ENCODE data around the gene CCM2L. TPM values are rescaled to one million over a fixed set of nuclear protein-coding genes. Genes with fewer than 3 reads are reported as not detected.

CCM2L gene
- polyA plus RNA-seq, 1 donor (not counting 4 experiments of a cell fraction or from before 2014, with no cell fraction given) = not detected

DNA sequence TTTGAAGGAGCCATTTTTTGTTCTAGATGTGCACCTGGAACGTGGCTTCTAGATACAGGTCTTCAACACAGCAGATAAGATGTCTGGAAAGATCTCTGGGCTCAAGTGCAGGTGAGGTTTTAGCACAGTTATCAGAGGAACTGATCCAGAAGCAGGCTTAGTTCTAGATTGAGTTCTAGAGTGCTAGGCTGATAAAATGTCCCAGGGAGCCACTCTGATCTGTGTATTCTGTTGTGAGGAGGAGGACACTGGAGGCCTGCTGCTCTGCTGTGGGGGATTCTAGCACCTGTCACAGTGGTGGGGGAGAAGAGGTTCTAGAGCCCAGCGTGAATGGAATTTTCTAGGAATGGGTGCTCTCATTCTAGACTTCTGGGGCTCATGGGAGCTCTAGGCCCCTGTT is 12.0 kb upstream of the CCM2L start:
- dilution Hi-C loops (cut with MboI; ENCODE audit: extremely low pct_ligation_motif_present, low sequenced_read_pairs) = no loop called here
- H3K4me3 ChIP-seq (ENCODE audit: control insufficient read depth in 2 of 3, extremely low read depth in 1 of 3, insufficient read depth in 2 of 3, low read depth in 1 of 3, low read length in 3 of 3) = no peak overlapping the region
- no peaks in the 10 kb centered on the region for H3K9me3 ChIP-seq (ENCODE audit: control insufficient read depth, low read depth, low read length)
- H3K36me3 ChIP-seq (ENCODE audit: control insufficient read depth in 2 of 2, extremely low read depth in 1 of 2, insufficient read depth in 2 of 2, low read length in 2 of 2) = no peaks in the 10 kb centered on the region
- TF ChIP-seq, protein P1, sequence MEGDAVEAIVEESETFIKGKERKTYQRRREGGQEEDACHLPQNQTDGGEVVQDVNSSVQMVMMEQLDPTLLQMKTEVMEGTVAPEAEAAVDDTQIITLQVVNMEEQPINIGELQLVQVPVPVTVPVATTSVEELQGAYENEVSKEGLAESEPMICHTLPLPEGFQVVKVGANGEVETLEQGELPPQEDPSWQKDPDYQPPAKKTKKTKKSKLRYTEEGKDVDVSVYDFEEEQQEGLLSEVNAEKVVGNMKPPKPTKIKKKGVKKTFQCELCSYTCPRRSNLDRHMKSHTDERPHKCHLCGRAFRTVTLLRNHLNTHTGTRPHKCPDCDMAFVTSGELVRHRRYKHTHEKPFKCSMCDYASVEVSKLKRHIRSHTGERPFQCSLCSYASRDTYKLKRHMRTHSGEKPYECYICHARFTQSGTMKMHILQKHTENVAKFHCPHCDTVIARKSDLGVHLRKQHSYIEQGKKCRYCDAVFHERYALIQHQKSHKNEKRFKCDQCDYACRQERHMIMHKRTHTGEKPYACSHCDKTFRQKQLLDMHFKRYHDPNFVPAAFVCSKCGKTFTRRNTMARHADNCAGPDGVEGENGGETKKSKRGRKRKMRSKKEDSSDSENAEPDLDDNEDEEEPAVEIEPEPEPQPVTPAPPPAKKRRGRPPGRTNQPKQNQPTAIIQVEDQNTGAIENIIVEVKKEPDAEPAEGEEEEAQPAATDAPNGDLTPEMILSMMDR (optimal IDR thresholded peaks at IDR 0.05 in 1 of 3, IDR thresholded peaks at IDR 0.05 in 1 of 3, conservative IDR thresholded peaks at IDR 0.05 in 1 of 3; ENCODE audit: extremely low read depth in 1 of 3, insufficient read depth in 2 of 3, low read length in 3 of 3) = no peak
- no peak for TF ChIP-seq EZH2 (IDR thresholded peaks at IDR 0.05; ENCODE audit: low read length)
- H3K79me2 ChIP-seq (ENCODE audit: control insufficient read depth, insufficient read depth, low read length) = no peaks in the 10 kb centered on the region
- no peak overlapping the region for H3K9ac ChIP-seq (ENCODE audit: control insufficient read depth, extremely low read depth, insufficient read depth, low read length)
- DNase-seq (ENCODE audit: low read depth, low spot score) (no peak), FAIRE-seq (no peak)
- H4K20me1 ChIP-seq (ENCODE audit: control insufficient read depth, extremely low read depth, insufficient read depth, low read length) = no peaks in the 10 kb centered on the region
- no peaks in the 10 kb centered on the region for H3K9me1 ChIP-seq (ENCODE audit: control insufficient read depth, extremely low read depth, insufficient read depth, low read length)
- H3K27ac ChIP-seq (ENCODE audit: control insufficient read depth, insufficient read depth, low read length) = no peak overlapping the region
- peaks cover 27% of the 10 kb centered on the region for H3K27me3 ChIP-seq (ENCODE audit: control insufficient read depth, extremely low read depth, insufficient read depth, low read length)
- H3K4me2 ChIP-seq (ENCODE audit: control insufficient read depth, extremely low read depth, insufficient read depth, low read depth, low read length) = no peak overlapping the region
- H2AFZ ChIP-seq (ENCODE audit: control insufficient read depth, low read length) = no peak overlapping the region
- no peaks in the 10 kb centered on the region for H3K4me1 ChIP-seq (ENCODE audit: control insufficient read depth, extremely low read depth, insufficient read depth, low read length)

DNA sequence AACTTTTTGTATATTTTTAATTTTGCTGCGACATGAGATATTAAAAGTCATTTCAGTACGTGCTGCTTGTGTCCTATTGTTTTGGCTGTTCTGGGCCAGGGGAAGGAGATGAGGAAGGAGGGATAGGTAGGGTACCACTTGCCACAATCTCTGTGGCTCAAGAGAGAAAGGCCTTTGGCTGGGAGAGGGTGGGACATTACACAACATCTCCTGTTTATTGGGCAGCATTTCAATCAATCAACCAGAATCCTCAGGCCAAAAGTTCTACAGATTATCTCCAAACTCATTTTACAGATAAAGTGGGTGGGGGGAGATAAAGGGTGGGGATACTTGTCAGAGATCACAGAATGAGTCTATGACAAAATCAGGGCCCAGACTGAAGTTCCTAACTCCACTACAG is 6.9 kb upstream of the CCM2L start:
- no peak overlapping the region for H3K9ac ChIP-seq (ENCODE audit: control insufficient read depth, extremely low read depth, insufficient read depth, low read length)
- TF ChIP-seq EZH2 (IDR thresholded peaks at IDR 0.05; ENCODE audit: low read length) = no peak
- TF ChIP-seq, protein P1 (optimal IDR thresholded peaks at IDR 0.05 in 1 of 3, IDR thresholded peaks at IDR 0.05 in 1 of 3, conservative IDR thresholded peaks at IDR 0.05 in 1 of 3; ENCODE audit: extremely low read depth in 1 of 3, insufficient read depth in 2 of 3, low read length in 3 of 3) = no peak
- no peak overlapping the region for H3K4me2 ChIP-seq (ENCODE audit: control insufficient read depth, extremely low read depth, insufficient read depth, low read depth, low read length)
- no peaks in the 10 kb centered on the region for H3K27me3 ChIP-seq (ENCODE audit: control insufficient read depth, extremely low read depth, insufficient read depth, low read length)
- H4K20me1 ChIP-seq (ENCODE audit: control insufficient read depth, extremely low read depth, insufficient read depth, low read length) = no peaks in the 10 kb centered on the region
- no peak for DNase-seq (ENCODE audit: low read depth, low spot score)
- no peaks in the 10 kb centered on the region for H3K36me3 ChIP-seq (ENCODE audit: control insufficient read depth in 2 of 2, extremely low read depth in 1 of 2, insufficient read depth in 2 of 2, low read length in 2 of 2)
- H2AFZ ChIP-seq (ENCODE audit: control insufficient read depth, low read length) = no peak overlapping the region
- FAIRE-seq = no peak
- no peak overlapping the region for H3K4me3 ChIP-seq (ENCODE audit: control insufficient read depth in 2 of 3, extremely low read depth in 1 of 3, insufficient read depth in 2 of 3, low read depth in 1 of 3, low read length in 3 of 3)
- no peaks in the 10 kb centered on the region for H3K4me1 ChIP-seq (ENCODE audit: control insufficient read depth, extremely low read depth, insufficient read depth, low read length)
- no peaks in the 10 kb centered on the region for H3K79me2 ChIP-seq (ENCODE audit: control insufficient read depth, insufficient read depth, low read length)
- no peak overlapping the region for H3K27ac ChIP-seq (ENCODE audit: control insufficient read depth, insufficient read depth, low read length)
- H3K9me1 ChIP-seq (ENCODE audit: control insufficient read depth, extremely low read depth, insufficient read depth, low read length) = no peaks in the 10 kb centered on the region
- H3K9me3 ChIP-seq (ENCODE audit: control insufficient read depth, low read depth, low read length) = no peaks in the 10 kb centered on the region
- dilution Hi-C loops (cut with MboI; ENCODE audit: extremely low pct_ligation_motif_present, low sequenced_read_pairs) = no loop called here
